GM23248 (cell line): Measurements from ENCODE around the gene TAF6L. TPM values are rescaled to one million over a fixed set of nuclear protein-coding genes. Genes with fewer than 3 reads are reported as not detected.
A peak's percentile ranks its signal among the peaks of the same experiment; 100 is the strongest.

Experiments
- DNase-seq: peaks from one replicate; pipeline ENCODE4 v3.0.0-alpha.2; 2015
- H2AFZ ChIP-seq: fragments of 200-600 bp; sonication (generic); 2 replicates; pipeline ENCODE4 v1.6.1; 2016; ENCODE audit warnings: antibody characterized with exemption
- H3F3A ChIP-seq: fragments of 200-600 bp; sonication (generic); 2 replicates; pipeline ENCODE4 v1.6.1; 2016; ENCODE audit warnings: mild to moderate bottlenecking, antibody characterized with exemption, mixed run types; ENCODE audit not compliant: insufficient read depth
- H3K27ac ChIP-seq: fragments of 200-600 bp; sonication (generic); 2 replicates; pipeline ENCODE4 v1.5.1; 2016; ENCODE audit warnings: mild to moderate bottlenecking
- H3K27me3 ChIP-seq: fragments of 200-600 bp; sonication (generic); replicated peaks from 2 replicates; pipeline ENCODE4 v1.6.1; 2016; ENCODE audit warnings: mild to moderate bottlenecking; ENCODE audit not compliant: insufficient read depth
- H3K36me3 ChIP-seq: fragments of 200-600 bp; sonication (generic); 2 replicates; pipeline ENCODE4 v1.6.1; 2016; ENCODE audit warnings: low read depth, mild to moderate bottlenecking
- H3K4me1 ChIP-seq: fragments of 200-600 bp; sonication (generic); 2 replicates; pipeline ENCODE4 v1.6.1; 2016; ENCODE audit warnings: mild to moderate bottlenecking; ENCODE audit not compliant: insufficient read depth
- H3K4me2 ChIP-seq: fragments of 200-600 bp; sonication (generic); one replicate; pipeline ENCODE4 v1.6.1; 2016; ENCODE audit warnings: mild to moderate bottlenecking; ENCODE audit not compliant: unreplicated experiment
- H3K4me3 ChIP-seq: fragments of 200-600 bp; sonication (generic); 2 replicates; pipeline ENCODE4 v1.5.1; 2016; ENCODE audit warnings: mild to moderate bottlenecking
- H3K79me2 ChIP-seq: fragments of 200-600 bp; sonication (generic); 2 replicates; pipeline ENCODE4 v1.6.1; 2016; ENCODE audit warnings: mild to moderate bottlenecking; ENCODE audit not compliant: insufficient read depth
- H3K9ac ChIP-seq: fragments of 200-600 bp; sonication (generic); 2 replicates; pipeline ENCODE4 v1.6.1; 2016; ENCODE audit warnings: mild to moderate bottlenecking
- H3K9me2 ChIP-seq: fragments of 200-600 bp; sonication (generic); 2 replicates; pipeline ENCODE4 v1.6.1; 2016; ENCODE audit warnings: mixed run types, mild to moderate bottlenecking, moderate library complexity; ENCODE audit not compliant: insufficient read depth
- H3K9me3 ChIP-seq: fragments of 200-600 bp; sonication (generic); one replicate; pipeline ENCODE4 v1.6.1; 2017; ENCODE audit warnings: low read depth
- H4K20me1 ChIP-seq: fragments of 200-600 bp; sonication (generic); 2 replicates; pipeline ENCODE4 v1.6.0; 2016; ENCODE audit not compliant: insufficient read depth
- EZH2 ChIP-seq: fragments of 200-600 bp; sonication (generic); IDR thresholded peaks from 2 replicates; pipeline ENCODE4 v1.6.1; 2018; ENCODE audit warnings: antibody characterized with exemption, mild to moderate bottlenecking; ENCODE audit not compliant: insufficient read depth, poor library complexity, severe bottlenecking
- EZH2phosphoT487 ChIP-seq: fragments of 200-600 bp; sonication (generic); IDR thresholded peaks from 2 replicates; pipeline ENCODE4 v1.6.1; 2018; ENCODE audit warnings: antibody characterized with exemption, moderate library complexity, mild to moderate bottlenecking, low read depth; ENCODE audit not compliant: insufficient read depth
- WGBS, 2 experiments: methylation state at CpG; one replicate each; pipeline ENCODE4 v1.1.6; 2015 to 2017; ENCODE audit warnings: low lambda C conversion rate in 2 of 2, low coverage in 1 of 2; ENCODE audit errors: missing lambda C conversion rate in 2 of 2; 5-methylcytosine and 5-hydroxymethylcytosine counted together
- in situ Hi-C: fragments of 300-500 bp; cut with MboI; formaldehyde crosslinking; loops from 2 replicates; pipeline ENCODE4 v1.15.0; 2020
- polyA plus RNA-seq: library from polyadenylated mRNA; unstranded; fragments of >200 nt; fragmentation: Nextera tagmentation; extraction: Ambion mirVana; gene quantifications from 2 replicates; pipeline ENCODE4 v1.2.1, GENCODE V29; 2016
- total RNA-seq: library from RNA; depleted of rRNA; stranded (reverse); fragments of >200 nt; shearing (Covaris generic); gene quantifications from 2 replicates; pipeline ENCODE4 v1.2.3, GENCODE V29; 2014; rRNA removed

Gene TAF6L
- total RNA-seq (11.6 and 22.5 TPM in 2 replicates), polyA plus RNA-seq (8.2 and 9.1 TPM in 2 replicates)

- no peaks in the 10 kb centered on the region for H3K27me3 ChIP-seq
- in situ Hi-C loops, result no loop called here
These were observed at the start of gene TAF6L for GRCh38 chr11:62771144-62772021. Gene TAF6L (plus strand): TSS chr11:62771396. CDS start chr11:62775784, 4,388 bp downstream.

GRCh38 chr11:62721994-62722393, 49.2 kb upstream of the TAF6L start:
- no peak overlapping the region for H3K27ac ChIP-seq
- H3K36me3 ChIP-seq, result peaks cover 65% of the 10 kb centered on the region
- peaks cover 98% of the 10 kb centered on the region for H3K79me2 ChIP-seq
- H3K9ac ChIP-seq, result peak overlapping the region; percentile 14; the same call in 1 of the 2 replicates
- DNase-seq, result peak; percentile 36
- H3F3A ChIP-seq, result peaks cover 49% of the 10 kb centered on the region
- TF ChIP-seq EZH2 (no peak), EZH2phosphoT487 (no peak)
- peaks cover 13% of the 10 kb centered on the region; the same call in 1 of the 2 replicates for H4K20me1 ChIP-seq
- 74 to 83% methylated on average over 7 of the region's 7 CpGs for WGBS, 2 experiments
- H3K27me3 ChIP-seq, result no peaks in the 10 kb centered on the region
- no peaks in the 10 kb centered on the region for H3K9me3 ChIP-seq
- H3K4me2 ChIP-seq, result no peak overlapping the region
- in situ Hi-C loops, result no loop called here
- H3K4me3 ChIP-seq, result no peak overlapping the region
- no peak overlapping the region for H2AFZ ChIP-seq
- peaks cover 19% of the 10 kb centered on the region; the same call in 1 of the 2 replicates for H3K4me1 ChIP-seq
- no peaks in the 10 kb centered on the region for H3K9me2 ChIP-seq

More at GRCh38 chr11:62771144-62772021, at the start of gene TAF6L:
- Histone ChIP-seq H3K4me2 (peak within 1 kb of the TSS; percentile 79), H3K4me3 (peak within 1 kb of the TSS; percentile 70), H3K9me3 (no peaks in the 10 kb centered on the region), H3K27ac (peak within 1 kb of the TSS; percentile 82), H3F3A (peaks cover 20% of the 10 kb centered on the region), H3K4me1 (peaks cover 18% of the 10 kb centered on the region), H3K36me3 (peaks cover 5% of the 10 kb centered on the region; the same call in 1 of the 2 replicates), H4K20me1 (no peaks in the 10 kb centered on the region), H2AFZ (peak within 1 kb of the TSS; percentile 90), H3K79me2 (peaks cover 23% of the 10 kb centered on the region), H3K9ac (peak within 1 kb of the TSS; percentile 81), H3K9me2 (no peaks in the 10 kb centered on the region)
- 0 to 3% methylated on average over 29 to 52 of the region's 60 CpGs for WGBS, 2 experiments
- TF ChIP-seq EZH2phosphoT487, result no peak
- no peak for TF ChIP-seq EZH2
- peak; percentile 99 for DNase-seq

- Histone ChIP-seq H3K4me1 (peaks cover 19% of the 10 kb centered on the region; the same call in 1 of the 2 replicates), H2AFZ (no peak overlapping the region), H3K9me2 (no peaks in the 10 kb centered on the region), H3K4me2 (peak overlapping the region; percentile 93), H3K27ac (no peak overlapping the region), H3K36me3 (peaks cover 43% of the 10 kb centered on the region), H3F3A (peaks cover 48% of the 10 kb centered on the region), H3K9ac (peak overlapping the region; percentile 92), H3K27me3 (no peaks in the 10 kb centered on the region), H3K4me3 (peak overlapping the region; percentile 88), H4K20me1 (peaks cover 13% of the 10 kb centered on the region; the same call in 1 of the 2 replicates), H3K79me2 (peaks cover 83% of the 10 kb centered on the region), H3K9me3 (no peaks in the 10 kb centered on the region)
- TF ChIP-seq EZH2, result no peak
- TF ChIP-seq EZH2phosphoT487, result no peak
- in situ Hi-C loops, result no loop called here
- DNase-seq, result peak; percentile 29
- WGBS, 2 experiments, result 14 to 22% methylated on average over 8 of the region's 8 CpGs
These were observed 47.0 kb upstream of the TAF6L start for GRCh38 chr11:62724171-62724570.

- Histone ChIP-seq H4K20me1 (peaks cover 13% of the 10 kb centered on the region; the same call in 1 of the 2 replicates), H3K27ac (peak overlapping the region; percentile 95)
These were observed 45.5 kb upstream of the TAF6L start for GRCh38 chr11:62725646-62726045.

More at GRCh38 chr11:62725646-62726045, 45.5 kb upstream of the TAF6L start:
- peaks cover 45% of the 10 kb centered on the region for H3F3A ChIP-seq
- peak overlapping the region; percentile 92 for H3K9ac ChIP-seq
- H3K79me2 ChIP-seq, result peaks cover 83% of the 10 kb centered on the region
- H3K9me3 ChIP-seq, result no peaks in the 10 kb centered on the region
- H3K4me1 ChIP-seq, result peaks cover 20% of the 10 kb centered on the region
- WGBS, 2 experiments, result 0% methylated on average over 7 of the region's 7 CpGs
- peak overlapping the region; percentile 88 for H3K4me3 ChIP-seq
- peak overlapping the region; percentile 93 for H3K4me2 ChIP-seq
- H3K27me3 ChIP-seq, result no peaks in the 10 kb centered on the region
- peak; percentile 38 for DNase-seq
- H2AFZ ChIP-seq, result no peak overlapping the region
- H3K9me2 ChIP-seq, result no peaks in the 10 kb centered on the region
- H3K36me3 ChIP-seq, result peaks cover 33% of the 10 kb centered on the region
- in situ Hi-C loops, result no loop called here
- no peak for TF ChIP-seq EZH2
- no peak for TF ChIP-seq EZH2phosphoT487
